ENCODE results near the gene TGFB1I1.

DNA sequence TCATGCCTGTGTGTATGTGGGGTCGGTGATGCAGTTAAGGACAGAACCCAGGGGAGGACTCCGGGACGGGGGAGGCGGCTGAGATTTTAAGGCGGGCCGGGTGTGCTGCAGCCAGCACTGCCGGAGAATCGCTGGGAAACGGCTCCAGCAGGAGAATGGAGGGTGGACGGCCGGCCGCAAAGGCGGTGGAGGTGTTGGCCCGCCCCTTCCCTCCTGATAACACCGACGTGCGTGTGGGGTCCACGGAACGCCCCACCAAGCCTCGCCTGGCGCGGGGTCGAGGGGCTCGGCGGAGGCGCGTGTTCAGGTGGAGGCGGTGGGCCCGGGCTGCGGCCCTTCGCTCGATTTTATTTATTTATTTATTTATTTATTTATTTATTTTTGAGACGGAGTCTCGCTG, 30.0 kb upstream of the TGFB1I1 start:
- no peak for TF ChIP-seq GATA2 (IDR thresholded peaks at IDR 0.05; ENCODE audit: low read depth, low read length)
- no peak for TF ChIP-seq GATA3 (IDR thresholded peaks at IDR 0.05; ENCODE audit: low read depth, low read length)
